PC-3 (cell line): Measurements from ENCODE around the gene RYR2.

Experiments used
- EZH2 ChIP-seq: fragments of 300-600 bp; sonication (generic); IDR thresholded peaks from one replicate; pipeline ENCODE4 v1.6.1; 2017; ENCODE audit warnings: antibody characterized with exemption, mild to moderate bottlenecking, low read length; ENCODE audit not compliant: unreplicated experiment
- EZH2phosphoT487 ChIP-seq: fragments of 300-600 bp; sonication (generic); IDR thresholded peaks from 2 replicates; pipeline ENCODE4 v1.6.1; 2018; ENCODE audit warnings: mild to moderate bottlenecking, antibody characterized with exemption, low read length, borderline replicate concordance
- TF ChIP-seq, protein P1 (sequence below): fragments of 300-600 bp; sonication (generic); conservative IDR thresholded peaks from 2 replicates; pipeline ENCODE4 v1.5.1; 2017; ENCODE audit warnings: antibody characterized with exemption, low read depth, mild to moderate bottlenecking, low read length

DNA sequence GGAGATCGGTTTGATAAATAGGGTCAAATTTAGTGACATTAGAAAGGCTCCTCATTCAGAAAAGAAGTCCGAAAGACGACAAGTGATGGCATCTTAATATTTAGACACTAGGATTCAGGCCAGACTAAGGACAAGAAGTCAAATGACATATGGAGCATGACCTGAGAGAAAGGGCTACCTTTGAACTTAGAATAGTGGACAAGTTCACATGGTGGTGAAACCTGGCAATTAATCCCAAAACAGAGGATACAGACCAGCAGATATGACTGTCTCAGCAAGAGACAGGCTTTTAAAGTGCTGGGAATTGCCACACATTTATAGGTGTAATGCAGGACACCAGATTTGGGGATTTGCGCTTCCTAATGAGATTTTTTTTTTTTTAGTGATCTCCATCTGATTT, 703.6 kb downstream of the RYR2 start:
- TF ChIP-seq, protein P1, sequence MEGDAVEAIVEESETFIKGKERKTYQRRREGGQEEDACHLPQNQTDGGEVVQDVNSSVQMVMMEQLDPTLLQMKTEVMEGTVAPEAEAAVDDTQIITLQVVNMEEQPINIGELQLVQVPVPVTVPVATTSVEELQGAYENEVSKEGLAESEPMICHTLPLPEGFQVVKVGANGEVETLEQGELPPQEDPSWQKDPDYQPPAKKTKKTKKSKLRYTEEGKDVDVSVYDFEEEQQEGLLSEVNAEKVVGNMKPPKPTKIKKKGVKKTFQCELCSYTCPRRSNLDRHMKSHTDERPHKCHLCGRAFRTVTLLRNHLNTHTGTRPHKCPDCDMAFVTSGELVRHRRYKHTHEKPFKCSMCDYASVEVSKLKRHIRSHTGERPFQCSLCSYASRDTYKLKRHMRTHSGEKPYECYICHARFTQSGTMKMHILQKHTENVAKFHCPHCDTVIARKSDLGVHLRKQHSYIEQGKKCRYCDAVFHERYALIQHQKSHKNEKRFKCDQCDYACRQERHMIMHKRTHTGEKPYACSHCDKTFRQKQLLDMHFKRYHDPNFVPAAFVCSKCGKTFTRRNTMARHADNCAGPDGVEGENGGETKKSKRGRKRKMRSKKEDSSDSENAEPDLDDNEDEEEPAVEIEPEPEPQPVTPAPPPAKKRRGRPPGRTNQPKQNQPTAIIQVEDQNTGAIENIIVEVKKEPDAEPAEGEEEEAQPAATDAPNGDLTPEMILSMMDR, result no peak
- no peak for TF ChIP-seq EZH2phosphoT487
- no peak for TF ChIP-seq EZH2
